GM10847 (cell line): ENCODE measurements around the gene ADAMTS9.

Experiments
- POLR2A ChIP-seq: IDR thresholded peaks from 2 replicates; pipeline ENCODE4 v1.6.1; 2011; ENCODE audit not compliant: insufficient read length; ENCODE audit errors: extremely low read depth

ADAMTS9 gene

GRCh38 chr3:64687781-64688604, at the start of gene ADAMTS9:
Gene ADAMTS9, minus strand, starts transcription at chr3:64688000. Its CDS starts 343 bp downstream, at chr3:64687657.
- no peak for TF ChIP-seq POLR2A

GRCh38 chr3:64732576-64732975, 44.8 kb upstream of the ADAMTS9 start:
- TF ChIP-seq POLR2A = no peak

- TF ChIP-seq POLR2A = no peak
These were observed 42.9 kb upstream of the ADAMTS9 start for GRCh38 chr3:64730681-64731080.

GRCh38 chr3:64728994-64729393, 41.2 kb upstream of the ADAMTS9 start:
- no peak for TF ChIP-seq POLR2A

GRCh38 chr3:64728428-64728827, 40.6 kb upstream of the ADAMTS9 start:
- TF ChIP-seq POLR2A = no peak

- TF ChIP-seq POLR2A = no peak
These were observed 38.8 kb upstream of the ADAMTS9 start for GRCh38 chr3:64726414-64727090.

- no peak for TF ChIP-seq POLR2A
These were observed 31.2 kb upstream of the ADAMTS9 start for GRCh38 chr3:64718976-64719375.

GRCh38 chr3:64717872-64718613, 30.2 kb upstream of the ADAMTS9 start:
- no peak for TF ChIP-seq POLR2A

GRCh38 chr3:64717411-64717810, 29.6 kb upstream of the ADAMTS9 start:
- no peak for TF ChIP-seq POLR2A

- TF ChIP-seq POLR2A = no peak
These were observed 28.4 kb upstream of the ADAMTS9 start for GRCh38 chr3:64716110-64716710.

- no peak for TF ChIP-seq POLR2A
These were observed 27.6 kb upstream of the ADAMTS9 start for GRCh38 chr3:64715211-64715982.

- TF ChIP-seq POLR2A = no peak
These were observed 20.7 kb upstream of the ADAMTS9 start for GRCh38 chr3:64708456-64708855.

- TF ChIP-seq POLR2A = no peak
These were observed 18.1 kb upstream of the ADAMTS9 start for GRCh38 chr3:64705946-64706345.

GRCh38 chr3:64696896-64697295, 9.1 kb upstream of the ADAMTS9 start:
- no peak for TF ChIP-seq POLR2A

GRCh38 chr3:64694114-64694513, 6.3 kb upstream of the ADAMTS9 start:
- TF ChIP-seq POLR2A = no peak
